Measurements from ENCODE around the gene FAM98C.

- TF ChIP-seq CTCF (IDR thresholded peaks at IDR 0.05; ENCODE audit: low read length) (no peak), EZH2phosphoT487 (IDR thresholded peaks at IDR 0.05; ENCODE audit: low read length) (no peak), EZH2 (optimal IDR thresholded peaks at IDR 0.05; ENCODE audit: low read depth, low read length) (no peak)
These were observed 21.8 kb upstream of the FAM98C start for GRCh38 chr19:38381138-38381537.

All from MM.1S (cell line).